T47D (cell line): ENCODE measurements around the gene GAB1.

ENCODE experiments used
- DNase-seq, 2 experiments: peaks; one replicate each; pipeline versions ENCODE4 v3.0.0 to v3.0.0-alpha.2; 2011 to 2012; ENCODE audit warnings: low read depth in 1 of 2, low spot score in 1 of 2
- JUND ChIP-seq: IDR thresholded peaks from 2 replicates; pipeline ENCODE4 v1.6.1; 2012; ENCODE audit warnings: low read depth
- in situ Hi-C: cut with HindIII; loops from 2 replicates; pipeline ENCODE4 v1.10.0; 2016; ENCODE audit warnings: low sequenced_read_pairs, low pct_unique_long_range_greater_than_20kb

The GAB1 gene

DNA sequence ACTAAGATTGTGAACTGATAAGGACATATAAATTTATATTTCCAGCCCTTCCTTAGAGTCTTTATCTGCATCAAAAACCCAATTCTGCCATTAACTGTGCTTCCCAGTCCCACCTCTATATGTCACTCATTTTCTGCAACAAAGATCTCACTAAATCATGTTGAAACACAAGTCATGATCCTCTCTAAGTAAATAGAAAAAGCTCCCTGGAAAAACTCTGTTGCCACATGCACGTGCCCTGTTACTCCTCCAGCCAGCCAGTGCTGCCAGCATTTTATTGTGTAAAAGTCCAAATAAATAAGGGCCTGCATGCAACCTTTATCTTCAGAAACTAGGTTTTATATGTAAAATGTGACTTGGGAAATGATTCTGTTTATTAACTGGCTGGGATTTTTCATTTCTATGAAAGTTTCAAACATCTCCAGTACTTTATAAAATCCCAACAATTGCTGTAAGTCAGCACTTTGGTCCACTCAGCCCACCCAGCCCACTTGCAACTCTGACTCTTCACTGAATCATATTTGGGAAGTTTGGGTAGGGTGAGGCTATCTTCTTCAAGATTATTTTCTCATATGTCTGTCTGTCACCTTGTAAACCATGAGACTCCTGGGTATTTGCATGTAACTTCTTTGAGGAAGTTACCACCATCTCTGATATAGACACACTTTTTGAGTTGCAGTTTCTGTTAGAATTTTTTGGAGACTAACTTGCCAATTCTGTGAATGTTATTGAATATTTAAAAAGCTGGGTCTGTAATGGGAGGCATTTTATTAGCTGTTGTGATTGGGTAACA lies 136.9 kb downstream of the GAB1 start:
- in situ Hi-C loops, result no loop called here
- DNase-seq, result no peak
- TF ChIP-seq JUND, result no peak

GRCh38 chr4:143477487-143477886 lies 140.8 kb downstream of the GAB1 start:
- DNase-seq, result no peak
- no peak for TF ChIP-seq JUND
- in situ Hi-C loops, result no loop called here

DNA sequence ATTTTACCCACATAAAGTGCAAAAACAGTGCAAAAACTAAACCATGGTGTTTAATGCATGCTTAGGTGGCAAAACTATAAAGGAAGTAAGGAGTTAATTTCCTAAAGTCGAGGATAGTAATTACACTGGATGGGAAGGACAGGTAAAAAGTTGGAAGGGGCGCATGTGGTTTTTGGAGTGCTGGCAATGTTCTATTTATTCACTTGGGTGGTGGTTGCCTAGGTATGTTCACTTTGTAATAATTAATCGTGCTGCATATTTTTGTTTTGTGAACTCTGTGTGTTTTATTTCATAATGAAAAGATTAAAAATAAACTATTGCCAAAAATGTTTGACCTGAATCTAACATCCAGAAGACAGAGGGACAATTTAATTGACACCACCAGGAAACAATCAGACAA lies 144.7 kb downstream of the GAB1 start:
- in situ Hi-C loops, result no loop called here
- no peak for TF ChIP-seq JUND
- DNase-seq, result no peak

DNA sequence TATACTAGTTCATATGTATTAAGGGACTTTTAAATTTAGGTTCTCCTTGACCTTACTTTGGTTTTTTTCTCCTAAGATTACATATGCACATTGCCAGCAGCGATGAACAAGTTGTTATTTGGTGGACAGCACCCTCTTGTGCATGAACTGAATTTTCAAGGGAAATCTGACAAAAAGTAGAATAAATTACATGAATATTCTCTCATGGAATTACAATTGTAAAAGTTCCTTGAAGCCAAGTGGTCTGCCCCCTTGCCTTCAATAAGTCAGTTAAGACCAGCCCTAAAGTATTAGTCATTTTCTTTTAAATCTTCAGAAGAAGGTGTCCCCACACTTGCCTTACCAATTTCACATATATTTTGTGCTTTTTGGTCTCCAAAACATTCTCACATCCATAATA lies 146.2 kb downstream of the GAB1 start:
- in situ Hi-C loops, result no loop called here
- DNase-seq, result peak; percentile 1 to 53
- no peak for TF ChIP-seq JUND

DNA sequence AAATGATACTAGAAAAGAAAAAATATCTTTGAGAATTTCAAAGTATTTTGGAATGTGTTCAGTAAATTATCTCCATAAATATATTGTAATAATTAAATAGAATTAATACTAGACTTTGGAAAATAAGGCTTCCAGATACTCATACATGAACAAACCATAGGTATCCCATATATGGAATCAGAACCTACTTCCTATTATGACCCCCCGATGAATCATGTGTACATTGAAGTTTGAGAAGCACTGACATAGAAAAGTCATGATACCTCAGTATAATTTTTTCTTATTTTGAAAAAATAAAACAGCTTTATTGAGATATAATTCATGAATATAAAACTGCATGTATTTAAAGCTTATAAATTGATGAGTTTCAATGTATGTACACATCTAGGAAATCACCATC lies 149.6 kb downstream of the GAB1 start:
- DNase-seq, result no peak
- TF ChIP-seq JUND, result no peak
- in situ Hi-C loops, result no loop called here

GRCh38 chr4:143488687-143489086 lies 152.0 kb downstream of the GAB1 start:
- no peak for TF ChIP-seq JUND
- in situ Hi-C loops, result no loop called here
- DNase-seq, result peak in 1 of 2 experiments; percentile 22

DNA sequence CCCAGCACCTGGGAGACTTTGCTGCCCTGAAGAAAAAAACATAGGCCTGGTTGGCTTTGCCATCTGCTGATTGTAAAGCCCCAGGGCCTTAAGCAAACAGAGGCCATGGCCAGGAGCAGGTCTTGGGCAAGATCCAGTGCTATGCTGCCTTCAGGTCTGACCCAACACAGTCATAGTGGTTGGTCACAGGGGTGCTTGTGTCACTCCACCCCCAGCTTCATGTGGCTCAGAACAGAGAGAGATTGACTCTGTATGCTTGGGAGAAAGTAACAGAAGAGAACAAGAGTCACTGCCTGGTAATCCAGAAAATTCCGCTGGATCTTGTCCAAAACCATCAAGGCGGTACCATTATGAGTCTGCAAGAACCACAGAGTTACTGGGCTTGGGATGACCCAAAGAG lies 152.4 kb downstream of the GAB1 start:
- in situ Hi-C loops, result no loop called here
- DNase-seq, result no peak
- no peak for TF ChIP-seq JUND

- DNase-seq, result no peak
- in situ Hi-C loops, result no loop called here
- TF ChIP-seq JUND, result no peak
Measured at GRCh38 chr4:143498021-143498420, 161.3 kb downstream of the GAB1 start.

DNA sequence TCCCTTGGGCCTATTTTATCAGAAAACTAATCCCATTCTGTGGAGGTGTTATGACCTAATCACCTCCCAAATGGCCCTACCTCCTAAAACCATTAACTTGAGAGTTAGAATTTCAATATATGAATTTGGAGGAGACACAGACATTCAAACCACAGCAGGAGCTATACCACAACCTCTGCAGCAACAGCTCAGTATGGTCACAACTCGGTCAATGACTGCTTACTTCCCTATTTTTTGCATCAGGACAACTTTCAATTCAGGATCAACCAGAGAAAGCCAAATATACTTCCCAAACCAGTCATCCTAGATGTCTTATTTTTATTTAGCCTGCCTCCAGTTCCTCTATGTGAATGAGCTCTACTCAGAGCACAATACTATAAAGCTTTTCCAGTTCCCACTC lies 165.6 kb downstream of the GAB1 start:
- in situ Hi-C loops, result no loop called here
- no peak for TF ChIP-seq JUND
- DNase-seq, result no peak

DNA sequence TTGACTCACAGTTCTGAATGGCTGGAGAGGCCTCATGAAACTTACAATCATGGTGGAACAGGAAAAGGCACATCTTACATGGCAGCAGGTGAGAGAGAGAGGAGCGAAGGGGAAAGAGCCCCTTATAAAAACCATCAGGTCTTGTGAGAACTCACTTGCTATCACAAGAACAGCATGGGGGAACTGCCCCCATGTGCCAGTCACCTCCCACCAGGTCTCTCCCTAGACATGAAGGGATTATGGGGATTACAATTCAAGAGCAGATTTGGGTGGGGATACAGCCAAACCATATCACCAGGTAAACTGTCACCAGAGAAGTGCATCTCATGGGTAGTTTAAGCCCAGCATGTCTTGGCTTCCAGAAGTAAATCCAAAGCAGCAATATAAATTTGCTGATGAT lies 169.4 kb downstream of the GAB1 start:
- in situ Hi-C loops, result no loop called here
- TF ChIP-seq JUND, result no peak

GRCh38 chr4:143511906-143512305 lies 175.2 kb downstream of the GAB1 start:
- TF ChIP-seq JUND, result no peak
- DNase-seq, result no peak
- in situ Hi-C loops, result no loop called here

More for the DNA sequence above, 169.4 kb downstream of the GAB1 start:
- DNase-seq, result no peak

DNA sequence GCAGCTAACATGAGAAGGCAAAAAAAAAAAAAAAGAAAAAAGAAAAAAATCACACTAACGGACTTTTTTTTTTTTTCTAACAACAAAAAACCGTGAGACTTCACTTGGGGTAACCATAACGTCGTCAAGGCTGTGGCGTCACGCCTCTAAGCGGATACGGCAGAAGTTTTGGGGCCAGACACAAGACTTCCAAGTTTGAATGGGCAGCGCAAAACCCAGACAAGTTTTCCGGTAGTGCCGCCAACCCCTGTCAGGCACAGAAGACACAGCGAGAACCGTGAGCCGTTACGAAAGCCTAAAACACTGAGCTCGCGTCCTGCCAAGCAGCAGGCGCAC lies 176.3 kb downstream of the GAB1 start:
- DNase-seq, result no peak
- no peak for TF ChIP-seq JUND
- in situ Hi-C loops, result no loop called here

DNA sequence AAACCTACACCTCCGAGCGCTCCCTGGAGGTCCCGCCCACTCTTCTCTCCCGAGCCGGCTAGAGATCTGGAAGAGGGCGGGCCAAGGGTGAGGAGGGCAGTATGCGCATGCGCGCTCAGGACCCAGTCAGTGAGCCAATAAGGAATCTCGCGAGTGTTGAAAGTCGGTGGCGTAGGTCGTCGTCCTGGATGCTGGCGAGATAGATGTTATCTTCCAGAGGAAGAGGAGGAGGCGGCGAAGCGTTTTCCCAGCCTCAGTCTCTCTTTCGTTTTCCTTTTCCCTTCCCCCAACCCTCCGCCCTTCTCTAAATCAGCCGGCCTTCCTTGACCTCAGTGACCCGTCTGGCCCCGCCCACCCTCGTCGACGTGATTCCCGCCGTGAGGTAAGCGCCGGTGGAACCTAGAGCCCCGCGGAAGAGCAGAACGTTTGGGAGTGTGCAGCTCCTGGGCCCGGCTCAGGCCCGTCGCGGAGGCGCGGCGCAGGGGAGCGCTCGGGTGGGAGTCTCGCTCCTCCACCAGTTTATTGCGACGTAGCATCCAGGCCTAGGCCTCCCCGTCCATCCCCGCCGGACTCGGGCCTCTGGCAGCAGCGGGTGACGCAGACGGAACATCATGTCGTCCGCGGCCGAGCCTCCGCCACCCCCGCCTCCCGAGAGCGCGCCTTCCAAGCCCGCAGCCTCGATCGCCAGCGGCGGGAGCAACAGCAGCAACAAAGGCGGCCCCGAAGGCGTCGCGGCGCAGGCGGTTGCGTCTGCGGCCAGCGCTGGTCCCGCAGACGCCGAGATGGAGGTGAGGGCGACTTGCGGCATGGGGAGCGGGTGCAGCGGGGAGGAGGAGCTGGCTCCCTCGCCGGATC lies 176.9 kb downstream of the GAB1 start, which contains the start of gene SMARCA5:
Gene SMARCA5 (plus strand): TSS at position 389 of the 855 bp plus-strand sequence. CDS start 223 bp downstream, at position 612.
- in situ Hi-C loops, result no loop called here
- peak; percentile 75 to 98 for DNase-seq
- TF ChIP-seq JUND, result no peak

DNA sequence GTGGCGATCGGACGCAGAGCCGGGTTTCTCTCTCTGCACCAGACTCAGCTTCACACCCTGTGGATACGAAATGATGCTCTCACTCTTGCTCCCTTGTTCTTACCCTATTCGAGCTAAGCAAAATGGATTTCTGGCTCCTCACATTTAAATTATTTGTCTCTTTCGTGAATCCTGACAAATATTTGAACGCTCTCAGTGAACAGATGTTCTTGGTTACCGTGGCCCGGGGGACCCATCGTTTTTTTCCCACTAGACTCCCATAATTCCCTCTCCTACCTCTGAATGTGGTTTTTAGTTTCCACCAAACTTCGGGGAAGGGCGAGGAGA lies 177.5 kb downstream of the GAB1 start:
- in situ Hi-C loops, result no loop called here
- no peak for DNase-seq
- TF ChIP-seq JUND, result no peak
